Stimulated activated CD4-positive, alpha-beta T cell treated with anti-CD3 and anti-CD28 coated beads, Interleukin-4, amount 100 ng/mL, for 48 hours (primary cell): ENCODE data around the gene RETSAT.
A peak's percentile ranks its signal among the peaks of the same experiment; 100 is the strongest.
"Not testable (repeated sequence)": the region's sequence is repeated elsewhere in the genome, so short reads cannot be mapped to it uniquely, and the experiment has no call there.

Experiments
- DNase-seq, 2 donors: peaks; one replicate each; pipeline ENCODE4 v3.0.0-alpha.2; 2020; ENCODE audit warnings: low read depth in 2 of 2

Gene RETSAT

DNA sequence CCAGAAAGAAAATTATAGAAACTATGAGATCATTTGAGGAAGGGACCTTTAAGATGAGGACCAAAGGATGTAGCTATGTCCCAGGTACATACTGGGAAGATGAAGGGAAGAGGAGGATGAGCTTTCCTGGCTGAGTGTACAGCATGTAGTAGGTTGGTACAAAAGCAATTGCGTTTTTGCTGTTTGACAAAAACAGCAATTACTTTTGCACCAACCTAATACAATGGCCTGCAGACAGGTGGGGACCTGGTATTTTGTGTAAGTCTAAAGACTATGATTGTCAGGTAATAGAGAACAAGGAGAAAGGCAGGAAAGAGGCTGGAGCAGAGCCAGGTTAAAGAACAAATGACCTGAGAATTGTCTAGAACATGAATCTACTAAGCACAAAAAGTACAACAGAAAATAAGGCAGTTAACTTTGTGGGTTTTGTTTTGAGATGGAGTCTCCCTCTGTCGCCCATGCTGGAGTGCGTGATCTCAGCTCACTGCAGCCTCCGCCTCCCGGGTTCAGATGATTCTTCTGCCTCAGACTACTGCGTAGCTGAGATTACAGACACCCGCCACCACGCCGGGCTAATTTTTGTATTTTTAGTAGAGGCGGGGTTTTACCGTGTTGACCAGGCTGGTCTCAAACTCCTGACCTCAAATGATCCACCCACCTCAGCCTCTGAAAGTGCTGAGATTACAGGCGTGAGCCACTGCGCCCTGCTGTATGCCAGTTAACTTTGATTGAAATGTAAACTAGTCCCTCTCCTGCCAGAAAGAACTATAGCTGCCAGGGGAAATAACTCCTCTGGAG lies 23.3 kb downstream of the RETSAT start:
- DNase-seq, result no peak

DNA sequence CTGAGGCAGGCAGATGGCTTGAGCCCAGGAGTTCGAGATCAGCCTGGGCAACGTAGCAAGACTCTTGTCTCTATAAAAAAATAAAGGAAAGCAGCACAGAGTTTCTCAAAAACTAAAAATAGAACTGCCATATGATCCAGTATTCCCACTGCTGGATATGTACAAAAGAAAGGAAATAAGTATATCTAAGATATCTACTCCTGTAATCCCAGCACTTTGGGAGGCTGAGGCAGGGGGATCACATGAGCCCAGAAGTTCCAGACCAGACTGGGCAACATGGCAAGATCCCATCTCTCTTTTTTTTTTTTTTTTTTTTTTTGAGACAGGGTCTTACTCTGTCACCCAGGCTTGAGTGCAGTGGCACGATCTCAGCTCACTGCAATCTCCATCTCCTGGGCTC lies 24.6 kb downstream of the RETSAT start:
- DNase-seq, result not testable (repeated sequence)

DNA sequence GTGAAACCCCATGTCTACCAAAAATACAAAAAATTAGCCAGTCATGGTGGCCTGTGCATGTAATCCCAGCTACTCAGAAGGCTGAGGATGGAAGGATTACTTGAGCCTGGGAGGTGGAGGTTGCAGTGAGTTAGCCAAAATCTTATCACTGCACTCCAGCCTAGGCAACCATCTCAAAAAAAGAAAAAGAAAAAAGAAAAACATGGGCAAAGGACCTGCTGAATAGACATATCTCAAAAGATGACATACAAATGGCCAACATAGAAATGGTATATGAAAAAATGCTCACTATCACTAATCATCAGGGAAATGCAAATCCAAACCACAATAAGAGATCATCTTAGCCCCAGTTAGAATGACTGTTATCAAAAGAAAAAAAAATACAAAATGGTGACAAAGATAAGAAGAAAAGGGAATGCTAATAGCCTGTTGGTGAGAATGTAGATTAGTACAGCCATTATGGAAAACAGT lies 25.1 kb downstream of the RETSAT start:
- DNase-seq, result no peak

DNA sequence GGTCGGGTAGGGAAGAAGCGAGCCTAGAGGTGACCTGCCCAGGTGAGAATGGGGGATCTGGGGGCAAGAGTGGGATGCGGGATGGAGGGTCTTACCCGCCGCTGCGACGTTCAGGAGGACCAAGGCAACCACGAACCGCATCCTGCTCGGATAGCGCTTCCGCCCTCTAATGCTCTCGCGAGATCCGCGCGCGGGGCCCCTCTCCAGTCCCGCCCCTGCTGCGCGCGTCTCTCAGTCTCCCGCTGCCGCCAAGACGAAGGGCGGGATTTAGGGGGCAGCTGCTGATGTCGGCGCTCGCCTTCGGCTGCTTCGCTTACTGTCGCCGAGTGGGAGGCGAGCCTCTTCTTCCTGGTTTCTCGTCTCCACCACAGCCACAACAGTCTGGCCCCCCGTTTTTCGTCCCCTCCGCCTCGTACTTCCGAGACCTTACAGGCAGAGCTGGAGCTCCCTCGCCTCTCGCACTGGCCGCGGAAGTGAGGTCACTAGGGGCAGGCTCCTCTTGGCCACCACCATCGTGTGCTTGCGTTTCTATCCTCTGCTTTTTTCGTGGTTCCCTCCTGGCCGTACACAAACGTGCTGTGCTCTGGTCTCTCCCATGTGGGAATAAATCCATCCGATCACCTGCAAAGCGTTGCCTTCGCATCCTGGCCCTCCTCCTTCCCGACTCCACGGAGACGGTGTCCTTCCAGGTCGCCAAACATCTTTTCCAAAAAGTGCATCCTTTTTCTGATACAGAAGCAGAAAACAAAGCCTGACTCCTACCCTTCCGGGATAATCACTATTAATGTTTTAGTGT lies 26.3 kb downstream of the RETSAT start, which contains the start of gene TGOLN2:
Gene TGOLN2 (minus strand): TSS at position 168 of the 796 bp plus-strand sequence. CDS start 27 bp downstream, at position 141.
- peak; percentile 91 to 94 for DNase-seq

DNA sequence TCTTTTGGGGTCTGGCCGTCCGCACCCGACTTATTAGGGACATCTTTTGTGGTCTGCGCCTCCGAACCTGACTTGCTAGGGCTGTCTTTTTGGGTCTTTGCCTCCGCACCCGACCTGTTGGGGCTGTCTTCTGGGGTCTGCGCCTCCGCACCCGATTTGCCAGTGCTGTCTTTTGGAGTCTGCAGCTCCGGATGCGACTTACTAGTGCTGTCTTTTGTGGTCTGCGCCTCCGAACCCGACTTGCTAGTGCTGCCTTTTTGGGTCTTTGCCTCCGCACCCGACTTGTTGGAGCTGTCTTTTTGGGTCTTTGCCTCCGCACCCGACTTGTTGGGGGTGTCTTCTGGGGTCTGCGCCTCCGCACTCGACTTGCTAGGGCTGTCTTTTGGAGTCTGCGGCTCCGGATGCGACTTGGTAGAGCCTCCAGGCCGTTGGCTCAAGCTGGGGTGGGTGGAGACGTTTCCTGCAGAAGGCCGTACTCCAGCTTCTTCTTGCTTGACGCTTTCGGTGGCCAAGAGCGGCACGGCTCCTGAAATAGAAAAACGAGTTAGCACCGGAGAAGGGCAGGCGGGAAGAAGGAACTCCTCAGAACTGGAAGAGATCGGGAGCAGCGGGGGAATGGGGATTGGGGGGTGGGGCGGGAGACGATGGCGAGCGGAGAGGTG lies 27.0 kb downstream of the RETSAT start:
- DNase-seq, result peak in 1 of 2 donors; percentile 45

DNA sequence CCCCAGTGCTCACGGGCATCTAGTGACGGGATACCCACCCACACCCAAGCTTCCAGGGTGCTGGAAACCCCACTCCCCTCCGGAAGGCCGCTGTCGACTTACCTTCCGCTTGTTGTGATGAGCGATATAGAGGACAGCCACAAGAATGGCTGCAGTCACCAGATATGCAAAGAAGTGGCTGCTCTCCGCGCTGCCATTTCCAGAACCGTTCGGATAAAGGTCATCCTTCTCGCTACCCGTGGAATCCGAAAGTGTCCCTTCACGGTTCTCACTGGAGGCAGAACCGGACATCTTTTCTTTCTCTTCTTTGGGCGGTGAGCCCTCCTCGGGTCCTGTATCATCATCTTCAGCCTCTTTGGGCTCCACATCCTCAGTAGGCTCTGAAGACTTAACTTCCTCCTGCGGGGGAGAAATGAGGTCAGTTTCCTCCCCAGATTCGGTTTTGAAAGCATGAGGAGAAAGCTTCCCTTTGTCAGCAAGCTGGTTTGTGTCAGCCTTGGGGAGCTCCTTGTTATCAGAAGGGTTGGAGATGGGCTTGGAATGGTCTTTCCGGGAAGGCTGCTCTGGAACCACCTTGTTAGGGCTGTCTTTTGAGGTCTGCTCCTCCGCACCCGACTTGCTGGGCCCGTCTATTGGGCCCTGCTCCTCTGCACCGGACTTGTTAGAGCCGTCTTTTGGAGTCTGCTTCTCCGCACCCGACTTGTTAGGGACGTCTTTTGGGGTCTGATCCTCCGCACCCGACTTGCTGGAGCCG lies 27.7 kb downstream of the RETSAT start:
- DNase-seq, result peak in 1 of 2 donors; percentile 26

DNA sequence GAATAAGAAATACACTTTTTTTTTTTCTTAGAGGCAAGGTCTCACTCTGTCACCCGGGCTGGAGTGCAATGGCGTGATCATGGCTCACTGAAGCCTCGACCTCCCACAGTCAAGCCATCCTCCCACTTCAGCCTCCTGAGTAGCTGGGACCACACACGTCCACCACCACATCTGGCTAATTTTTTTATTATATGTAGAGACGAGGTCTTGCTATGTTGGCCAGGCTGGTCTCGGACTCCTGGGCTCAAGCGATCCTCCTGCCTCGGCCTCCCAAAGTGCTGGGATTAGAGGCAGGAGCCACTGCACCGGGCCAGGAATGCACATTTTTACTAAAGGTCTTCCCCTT lies 28.9 kb downstream of the RETSAT start:
- no peak for DNase-seq

DNA sequence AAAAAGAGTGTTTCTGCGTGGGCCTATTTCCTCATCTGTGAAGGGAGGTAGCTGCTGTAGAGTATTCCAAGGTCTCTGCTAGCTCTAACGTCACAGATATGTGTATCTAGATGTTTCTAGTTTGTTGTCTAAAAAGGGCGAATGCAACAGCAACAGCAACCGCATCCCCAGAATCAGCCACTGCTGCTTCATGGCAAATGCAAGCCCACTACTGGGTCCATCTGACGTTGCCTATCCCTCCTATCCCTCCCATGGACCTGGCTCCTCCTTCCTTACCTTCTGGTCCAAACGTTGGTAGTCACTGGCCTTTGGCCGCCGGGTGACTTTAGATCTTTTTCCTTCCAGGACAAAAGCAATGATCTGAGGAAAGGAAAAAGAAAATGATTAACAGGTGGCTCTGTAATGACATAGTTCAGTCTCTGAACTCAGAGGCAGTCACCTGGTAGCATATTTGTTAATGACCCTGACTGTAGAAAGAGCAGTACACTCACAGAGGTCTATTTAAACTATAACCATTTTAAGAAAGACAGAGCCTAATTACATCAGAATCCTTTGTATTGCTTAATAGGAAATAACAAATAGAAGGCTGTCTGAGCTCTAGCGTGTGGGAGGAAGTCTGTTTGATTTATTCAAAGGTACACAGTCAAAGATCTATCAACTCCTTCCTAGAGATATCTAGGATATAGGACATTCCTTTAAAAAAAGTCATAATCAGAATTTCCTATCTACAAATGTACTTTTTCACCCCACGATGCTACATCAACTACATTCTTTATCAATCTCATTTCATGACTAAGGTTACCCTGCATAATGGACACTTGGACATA lies 29.5 kb downstream of the RETSAT start:
- DNase-seq, result no peak

DNA sequence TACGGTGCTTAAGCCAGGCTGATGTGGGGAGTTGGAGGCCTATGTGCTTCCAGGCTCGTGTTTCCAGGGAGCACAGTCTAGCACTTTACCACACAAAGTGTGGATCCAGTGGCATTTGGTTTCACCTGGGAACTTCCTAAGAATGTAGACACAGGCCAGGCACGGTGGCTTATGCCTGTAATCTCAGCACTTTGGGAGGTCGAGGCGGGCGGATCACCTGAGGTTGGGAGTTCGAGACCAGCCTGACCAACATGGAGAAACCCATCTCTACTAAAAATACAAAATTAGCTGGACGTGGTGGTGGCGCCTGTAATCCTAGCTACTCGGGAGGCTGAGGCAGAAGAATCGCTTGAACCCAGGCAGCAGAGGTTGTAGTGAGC lies 30.4 kb downstream of the RETSAT start:
- DNase-seq, result not testable (repeated sequence)

DNA sequence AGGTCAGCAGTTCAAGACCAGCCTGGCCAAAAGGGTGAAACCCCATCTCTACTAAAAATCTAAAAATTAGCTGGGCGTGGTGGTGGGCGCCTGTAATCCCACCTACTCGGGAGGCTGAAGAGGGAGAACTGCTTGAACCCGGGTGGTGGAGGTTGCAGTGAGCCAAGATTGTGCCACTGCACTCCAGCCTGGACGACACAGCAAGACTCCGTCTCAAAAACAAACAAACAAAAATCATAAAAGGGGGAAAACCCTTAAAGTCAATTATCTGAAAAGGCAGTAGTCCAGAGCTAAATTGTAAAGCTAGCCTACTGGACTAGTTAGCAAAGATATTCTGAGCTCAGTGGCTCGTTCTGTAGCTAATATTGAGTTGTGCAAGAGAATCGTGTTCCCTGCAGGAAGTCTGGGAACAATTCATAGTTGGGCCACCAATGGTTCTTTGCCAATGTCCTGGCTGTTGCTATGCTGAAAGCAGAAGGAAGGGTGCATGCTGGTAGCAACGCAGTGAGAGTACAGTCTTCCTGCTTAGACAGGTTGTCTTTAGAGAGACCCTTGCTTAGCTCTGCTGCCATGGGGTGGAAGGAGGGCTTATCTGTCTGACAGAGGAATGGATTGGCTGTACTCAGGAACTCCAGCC lies 30.9 kb downstream of the RETSAT start:
- no peak for DNase-seq

DNA sequence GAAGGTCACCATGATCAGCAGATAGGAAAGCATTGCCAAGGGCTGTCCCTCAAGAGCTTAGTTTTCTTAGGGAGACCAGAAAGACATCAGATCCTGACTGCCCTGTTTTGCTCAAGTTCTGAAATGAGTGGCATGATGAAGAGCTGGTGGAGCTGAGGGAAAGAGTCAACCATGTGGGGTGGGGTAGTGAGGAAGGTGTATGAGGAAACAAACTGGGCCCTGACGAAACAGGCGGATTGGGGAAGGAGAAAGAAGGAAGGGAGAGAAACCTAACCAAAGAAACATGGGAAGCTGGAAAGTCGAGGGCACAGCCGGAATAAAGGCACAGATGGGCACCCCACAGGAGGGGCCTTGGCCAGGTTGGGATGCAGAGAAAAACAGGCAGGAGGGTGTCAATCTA lies 34.5 kb downstream of the RETSAT start:
- no peak for DNase-seq

DNA sequence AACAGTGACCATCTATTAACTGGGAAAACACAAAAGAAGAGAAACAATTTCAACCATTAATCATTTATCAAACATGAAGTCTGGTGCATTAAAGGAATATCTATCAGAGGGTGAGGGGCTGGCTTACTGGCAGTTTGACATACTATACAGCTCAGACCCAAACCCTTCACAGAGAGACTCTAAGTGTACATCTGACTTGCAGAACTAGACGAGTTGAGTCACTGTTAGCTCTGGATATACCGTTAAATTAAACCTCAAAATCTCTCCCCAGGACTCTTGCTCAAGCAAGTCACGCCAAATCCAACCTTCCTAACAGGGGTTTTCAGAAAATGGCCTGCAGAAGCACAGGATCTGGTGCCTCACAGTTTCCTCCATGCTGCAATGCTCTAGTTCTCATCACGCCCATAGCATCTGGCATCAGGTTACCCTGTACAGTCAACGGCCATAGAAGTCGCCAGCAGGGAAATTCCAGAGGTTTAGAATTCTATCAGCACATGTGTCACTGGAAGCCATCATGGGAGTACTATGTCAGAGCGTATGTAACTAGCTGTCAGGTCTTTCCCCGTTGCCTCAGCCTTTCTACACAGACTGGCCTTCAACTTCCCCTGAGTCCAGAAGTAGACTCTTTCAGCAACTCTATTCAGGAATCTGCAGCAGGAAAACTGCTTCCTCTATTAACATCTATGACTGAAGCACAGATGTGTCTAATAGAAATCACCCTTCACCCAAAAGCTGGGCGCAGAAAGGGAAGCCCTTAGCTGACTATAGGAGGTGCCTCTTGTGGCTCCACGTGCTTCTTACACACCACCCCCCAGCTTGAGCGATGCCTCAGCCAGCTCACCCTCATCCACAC lies 35.9 kb downstream of the RETSAT start:
- no peak for DNase-seq

DNA sequence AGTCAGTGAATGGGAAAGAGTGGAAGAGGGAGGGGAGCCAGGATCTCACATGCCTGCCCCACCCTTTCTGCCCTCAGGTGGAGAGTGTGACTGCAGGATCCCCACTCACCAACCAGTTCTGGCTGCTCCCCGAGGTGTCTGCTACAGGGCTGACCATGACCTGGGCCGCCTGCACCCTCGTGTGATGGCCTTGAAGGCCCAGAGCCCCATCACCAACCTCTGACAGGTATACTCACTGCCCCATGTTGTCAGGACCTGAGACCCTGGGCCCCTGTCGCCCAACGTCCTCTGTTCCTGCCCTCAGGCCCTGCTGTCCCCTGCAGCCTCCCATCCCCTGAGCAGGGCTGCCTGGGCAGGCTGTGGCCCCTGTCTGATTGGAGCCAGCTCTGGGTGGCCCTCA lies 38.4 kb downstream of the RETSAT start:
- DNase-seq, result not testable (repeated sequence)

DNA sequence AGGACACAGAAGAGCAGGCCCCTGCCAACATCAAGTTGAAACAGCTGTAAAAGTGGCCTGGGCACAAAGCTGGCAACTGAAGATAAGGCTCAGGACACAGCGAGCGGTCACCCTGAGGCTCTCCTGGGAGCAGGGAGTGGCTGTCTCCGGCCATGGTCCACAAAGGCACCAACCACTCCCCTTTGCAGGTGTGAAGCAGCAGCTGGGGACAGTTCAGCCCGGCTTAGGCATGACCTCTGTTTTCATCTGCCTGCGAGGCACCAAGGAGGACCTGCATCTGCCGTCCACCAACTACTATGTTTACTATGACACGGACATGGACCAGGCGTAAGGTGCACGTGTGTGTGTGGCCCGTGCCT lies 39.5 kb downstream of the RETSAT start:
- no peak for DNase-seq

DNA sequence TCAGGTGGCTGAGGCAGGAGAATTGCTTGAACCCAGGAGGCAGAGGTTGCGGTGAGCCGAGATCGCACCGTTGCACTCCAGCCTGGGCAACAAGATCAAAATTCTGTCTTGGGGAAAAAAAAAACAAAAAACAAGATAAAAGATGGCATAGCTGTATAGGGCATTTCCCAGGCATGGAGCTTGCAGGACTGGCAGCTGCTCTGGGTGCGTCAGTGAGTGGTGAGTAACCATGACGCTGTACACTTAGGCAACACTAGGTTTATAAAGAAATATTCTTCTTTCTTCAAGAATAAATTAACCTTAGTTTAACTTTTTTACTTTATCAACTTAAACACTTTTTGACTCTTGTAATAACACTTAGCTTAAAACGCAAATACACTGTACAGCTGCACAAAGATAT lies 41.9 kb downstream of the RETSAT start:
- DNase-seq, result no peak

DNA sequence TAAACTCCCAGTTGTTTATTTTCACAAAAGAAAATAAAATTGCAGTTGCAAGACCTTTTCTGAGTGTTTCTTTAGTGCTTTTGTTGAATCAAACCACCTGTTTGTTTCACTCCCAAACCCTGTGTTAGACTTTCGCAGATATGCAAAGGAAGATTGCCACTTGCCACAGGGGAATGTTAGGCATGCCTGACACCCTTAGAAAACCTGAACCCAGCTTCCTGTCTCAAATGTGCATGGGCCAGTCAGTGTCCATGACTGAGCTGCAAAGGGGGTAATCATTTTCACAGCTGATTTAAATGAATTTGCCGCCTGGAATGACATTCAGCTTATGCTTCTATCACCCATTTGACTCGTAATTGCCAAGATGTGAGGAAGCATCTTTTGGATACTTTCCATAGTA lies 44.0 kb downstream of the RETSAT start:
- DNase-seq, result no peak

DNA sequence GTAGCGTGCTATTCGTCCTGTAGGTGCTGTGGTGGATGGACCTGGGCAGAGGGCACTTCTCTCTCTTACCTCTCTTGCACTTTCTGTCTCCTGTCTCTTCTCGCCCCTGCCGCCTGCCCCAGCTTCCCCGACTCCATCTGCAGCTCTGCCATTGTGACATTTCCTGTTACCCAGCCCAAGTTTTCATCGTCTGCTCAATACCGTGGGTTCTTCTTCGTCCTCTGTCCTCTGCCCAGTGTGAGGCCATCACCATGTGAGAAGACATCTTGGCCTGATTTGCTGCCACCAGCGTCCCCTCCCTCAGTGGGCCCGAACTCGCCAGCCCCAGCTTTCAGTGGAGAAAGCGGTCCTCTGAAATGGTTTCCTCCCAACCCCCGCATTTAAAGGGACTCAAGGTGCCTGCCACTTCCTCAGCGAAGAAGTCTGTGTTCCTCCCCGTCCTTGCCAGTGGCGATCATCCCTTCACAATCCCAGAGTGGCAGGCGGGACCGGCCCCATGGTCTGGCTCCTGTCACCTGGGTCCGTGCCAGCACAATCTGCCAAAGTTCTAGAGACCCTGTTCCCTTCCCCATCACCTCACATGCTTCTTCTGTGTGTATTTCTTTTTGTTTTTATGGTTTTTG lies 44.5 kb downstream of the RETSAT start:
- no peak for DNase-seq

DNA sequence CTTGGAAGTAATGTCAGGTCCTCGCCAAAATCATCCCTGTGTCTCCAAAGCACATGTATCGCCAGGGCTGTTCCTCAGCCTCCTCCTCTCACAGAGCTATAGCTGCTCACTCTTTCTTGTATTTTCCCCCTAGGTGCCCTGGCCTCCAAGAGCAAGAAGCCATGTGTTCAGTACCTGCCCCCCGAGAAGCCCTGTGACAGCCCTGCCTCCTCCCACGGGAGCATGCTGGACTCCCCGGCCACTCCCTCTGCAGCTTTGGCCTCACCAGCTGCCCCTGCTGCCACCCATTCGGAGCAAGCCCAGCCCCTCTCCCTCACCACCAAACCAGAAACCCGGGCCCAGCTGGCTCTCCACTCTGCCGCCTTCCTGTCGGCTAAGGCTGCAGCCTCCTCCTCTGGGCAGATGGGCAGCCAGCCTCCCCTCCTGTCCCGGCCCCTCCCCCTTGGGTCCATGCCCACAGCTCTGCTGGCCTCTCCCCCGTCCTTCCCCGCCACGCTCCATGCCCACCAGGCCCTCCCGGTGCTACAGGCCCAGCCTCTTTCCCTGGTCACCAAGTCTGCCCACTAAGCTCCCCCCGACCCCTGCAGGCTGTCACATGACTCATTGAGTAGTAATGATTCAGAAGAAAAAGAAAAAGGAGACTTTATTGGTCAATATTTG lies 45.3 kb downstream of the RETSAT start:
- no peak for DNase-seq
